Transverse colon (tissue), 4 donors: ENCODE measurements around the gene SESTD1. TPM values are rescaled to one million over a fixed set of nuclear protein-coding genes. Genes with fewer than 3 reads are reported as not detected.

Experiments used
- DNase-seq: peaks from one replicate; pipeline ENCODE4 v3.0.0-alpha.2; 2019
- H3K27ac ChIP-seq, 4 donors: fragments of 200-600 bp; sonication (generic); 2 replicates each; pipeline ENCODE4 v1.5.1; 2016 to 2018; ENCODE audit warnings: inconsistent platforms in 4 of 4
- H3K27me3 ChIP-seq: fragments of 200-600 bp; sonication (generic); 2 replicates; pipeline ENCODE4 v1.5.1; 2017; ENCODE audit warnings: inconsistent platforms
- H3K36me3 ChIP-seq, 4 donors: fragments of 200-600 bp; sonication (generic); 2 replicates each; pipeline ENCODE4 v1.5.1; 2017 to 2019; ENCODE audit warnings: inconsistent platforms in 4 of 4
- H3K4me1 ChIP-seq, 4 donors: fragments of 200-600 bp; sonication (generic); 2 replicates each; pipeline ENCODE4 v1.5.1; 2017 to 2020; ENCODE audit warnings: inconsistent platforms in 4 of 4
- H3K4me3 ChIP-seq, 4 donors: fragments of 200-600 bp; sonication (generic); 1 replicate in 1 of 4; 2 replicates in 3 of 4; pipeline versions ENCODE4 v1.5.1 to v1.6.1; 2017 to 2019; ENCODE audit warnings: inconsistent platforms in 4 of 4
- H3K9me3 ChIP-seq, 2 donors: fragments of 200-600 bp; sonication (generic); 2 replicates each; pipeline ENCODE4 v1.5.1; 2017 to 2019; ENCODE audit warnings: inconsistent platforms in 2 of 2
- CTCF ChIP-seq, 5 experiments: fragments of 200-600 bp in 3 of 5; fragments of 450-650 bp in 2 of 5; sonication (generic) in 3 of 5; IDR thresholded peaks; 1 replicate in 2 of 5; 2 replicates in 3 of 5; pipeline ENCODE4 v1.5.1; 2016 to 2017; ENCODE audit warnings: antibody characterized with exemption in 5 of 5, inconsistent platforms in 3 of 5, mild to moderate bottlenecking in 2 of 5, moderate library complexity in 1 of 5
- EP300 ChIP-seq: sonication (generic); formaldehyde crosslinking; IDR thresholded peaks from one replicate; pipeline ENCODE4 v1.6.1; 2017; ENCODE audit warnings: antibody characterized with exemption, low read depth
- POLR2A ChIP-seq: fragments of 450-650 bp; IDR thresholded peaks from one replicate; pipeline ENCODE4 v1.6.1; 2016; ENCODE audit warnings: antibody characterized with exemption, mild to moderate bottlenecking, moderate library complexity
- POLR2AphosphoS5 ChIP-seq, 3 donors: sonication (generic); formaldehyde crosslinking; IDR thresholded peaks; one replicate each; pipeline ENCODE4 v1.6.1; 2016; ENCODE audit warnings: antibody characterized with exemption in 3 of 3
- WGBS, 2 donors: methylation state at CpG; one replicate each; pipeline ENCODE4 v1.1.5; 2018; ENCODE audit warnings: low coverage in 1 of 2; 5-methylcytosine and 5-hydroxymethylcytosine counted together
- in situ Hi-C, 4 donors: fragments of 200-750 bp; cut with MboI; loops; one replicate each; pipeline versions ENCODE4 v1.15.0 to v1.15.1; 2017; ENCODE audit warnings: low sequenced_read_pairs in 3 of 4, low pct_ligation_motif_present in 1 of 4, low pct_unique_long_range_greater_than_20kb in 1 of 4
- intact Hi-C: fragments of 100-400 bp; cut with DNase I; formaldehyde crosslinking; loops from one replicate; pipeline ENCODE4 v1.15.1; 2023; ENCODE audit warnings: low total_unique reads
- total RNA-seq, 4 donors: library from RNA; depleted of rRNA; stranded (reverse); fragments of >200 nt; gene quantifications; one replicate each; pipeline ENCODE4 v1.1.0, GENCODE V29; 2016

Gene SESTD1
- total RNA-seq, 4 donors from 2014 or later: 12.6 to 44.1 (median 22.3) TPM

- in situ Hi-C loops (loop anchor here in 1 of 4 donors (25.0 kb wide), 1 partner anchor 225 kb away; no protein-coding TSS in a partner anchor), intact Hi-C loops (no loop called here)
- H3K4me1 ChIP-seq: no peaks in the 10 kb centered on the region
- no peaks in the 10 kb centered on the region for H3K27me3 ChIP-seq
- TF ChIP-seq POLR2A (no peak), CTCF (IDR thresholded peaks at IDR 0.05) (no peak), EP300 (no peak), POLR2AphosphoS5 (IDR thresholded peaks at IDR 0.05) (no peak)
- H3K4me3 ChIP-seq: no peak overlapping the region
- H3K36me3 ChIP-seq: peaks cover 0 to 4% (median 0%) of the 10 kb centered on the region in 4 donors
- WGBS, 2 donors: 71 to 100% methylated on average over 1 of the region's 1 CpG
- no peak for DNase-seq
- H3K9me3 ChIP-seq: no peaks in the 10 kb centered on the region
- no peak overlapping the region for H3K27ac ChIP-seq
Measured at GRCh38 chr2:179137200-179137759, 127.4 kb downstream of the SESTD1 start.

- in situ Hi-C loops (loop anchor here in 1 of 4 donors (25.0 kb wide), 1 partner anchor 221 kb away; no protein-coding TSS in a partner anchor), intact Hi-C loops (no loop called here)
- Histone ChIP-seq H3K4me1 (no peaks in the 10 kb centered on the region), H3K9me3 (no peaks in the 10 kb centered on the region), H3K36me3 (no peaks in the 10 kb centered on the region), H3K27me3 (no peaks in the 10 kb centered on the region), H3K27ac (no peak overlapping the region), H3K4me3 (no peak overlapping the region)
- no peak for DNase-seq
- no peak for TF ChIP-seq POLR2A
- no peak for TF ChIP-seq CTCF (IDR thresholded peaks at IDR 0.05)
- TF ChIP-seq EP300: no peak
- TF ChIP-seq POLR2AphosphoS5 (IDR thresholded peaks at IDR 0.05): no peak
- WGBS, 2 donors: 79 to 94% methylated on average over 1 of the region's 1 CpG
Measured at GRCh38 chr2:179133016-179133415, 131.6 kb downstream of the SESTD1 start.

- no peaks in the 10 kb centered on the region for H3K36me3 ChIP-seq
- H3K27ac ChIP-seq: no peak overlapping the region
- intact Hi-C loops: no loop called here
- H3K27me3 ChIP-seq: no peaks in the 10 kb centered on the region
- no peak overlapping the region for H3K4me3 ChIP-seq
- 50 to 59% methylated on average over 2 of the region's 2 CpGs for WGBS, 2 donors
- no peak for TF ChIP-seq POLR2AphosphoS5 (IDR thresholded peaks at IDR 0.05)
- no peak for TF ChIP-seq EP300
- no peak for TF ChIP-seq CTCF (IDR thresholded peaks at IDR 0.05)
- no peak for TF ChIP-seq POLR2A
- H3K4me1 ChIP-seq: no peaks in the 10 kb centered on the region
- no peak for DNase-seq
- in situ Hi-C loops: loop anchor here in 1 of 4 donors (25.0 kb wide), 1 partner anchor 220 kb away; no protein-coding TSS in a partner anchor
- no peaks in the 10 kb centered on the region for H3K9me3 ChIP-seq
Measured at GRCh38 chr2:179132076-179132475, 132.6 kb downstream of the SESTD1 start.

DNA sequence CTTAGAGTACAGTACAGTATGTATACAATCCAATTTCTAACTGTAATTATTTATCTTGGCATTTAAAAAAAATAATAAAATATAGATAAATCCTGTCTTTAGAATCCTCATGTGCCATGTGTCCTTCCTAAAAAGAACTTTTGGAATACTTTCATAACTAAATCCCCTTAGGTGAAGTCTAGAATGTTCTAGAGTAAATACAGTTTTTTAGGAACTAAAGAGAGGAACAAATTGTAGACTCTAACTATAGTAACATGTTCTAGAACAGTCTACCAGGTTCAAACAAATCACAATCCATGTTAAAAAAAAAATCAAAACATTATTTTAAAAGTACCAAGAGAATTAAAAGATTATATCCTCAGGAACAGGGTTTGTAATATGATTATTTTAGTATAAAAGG, 134.1 kb downstream of the SESTD1 start:
- Histone ChIP-seq H3K27me3 (no peaks in the 10 kb centered on the region), H3K9me3 (no peaks in the 10 kb centered on the region), H3K36me3 (no peaks in the 10 kb centered on the region), H3K4me1 (no peaks in the 10 kb centered on the region), H3K27ac (no peak overlapping the region), H3K4me3 (no peak overlapping the region)
- intact Hi-C loops (no loop called here), in situ Hi-C loops (loop anchor here in 1 of 4 donors (25.0 kb wide), 1 partner anchor 218 kb away; no protein-coding TSS in a partner anchor)
- TF ChIP-seq CTCF (IDR thresholded peaks at IDR 0.05) (no peak), EP300 (no peak), POLR2AphosphoS5 (IDR thresholded peaks at IDR 0.05) (no peak), POLR2A (no peak)
- DNase-seq: no peak
